Gastroesophageal sphincter (tissue), 4 donors: ENCODE measurements around the gene GGTLC2. TPM values are rescaled to one million over a fixed set of nuclear protein-coding genes. Genes with fewer than 3 reads are reported as not detected.
"Not testable (repeated sequence)": the region's sequence is repeated elsewhere in the genome, so short reads cannot be mapped to it uniquely, and the experiment has no call there.

Source experiments
- ATAC-seq: fragments of 150-250 bp; one replicate; pipeline ENCODE4 v1.9.1; 2016; ENCODE audit warnings: mild to moderate bottlenecking, moderate library complexity
- H3K27ac ChIP-seq, 4 donors: fragments of 200-600 bp; sonication (generic) in 3 of 4; 1 replicate in 3 of 4; 2 replicates in 1 of 4; pipeline ENCODE4 v1.5.1; 2016 to 2019
- H3K27me3 ChIP-seq: fragments of 200-600 bp; sonication (generic); one replicate; pipeline ENCODE4 v1.5.1; 2019
- H3K36me3 ChIP-seq, 2 donors: fragments of 200-600 bp; sonication (generic); one replicate each; pipeline ENCODE4 v1.5.1; 2019; ENCODE audit warnings: control low read depth in 1 of 2
- H3K4me1 ChIP-seq, 3 donors: fragments of 200-600 bp; sonication (generic); 1 replicate in 2 of 3; 2 replicates in 1 of 3; pipeline ENCODE4 v1.5.1; 2016 to 2019; ENCODE audit warnings: control low read depth in 2 of 3
- H3K4me3 ChIP-seq, 2 donors: fragments of 200-600 bp; sonication (generic); one replicate each; pipeline ENCODE4 v1.5.1; 2019; ENCODE audit warnings: mild to moderate bottlenecking in 1 of 2, moderate library complexity in 1 of 2
- H3K9me3 ChIP-seq, 3 donors: fragments of 200-600 bp; sonication (generic); one replicate each; pipeline ENCODE4 v1.5.1; 2017 to 2019; ENCODE audit warnings: control low read depth in 2 of 3
- CTCF ChIP-seq, 4 experiments: fragments of 200-600 bp in 2 of 4; fragments of 450-650 bp in 2 of 4; sonication (generic) in 1 of 4; IDR thresholded peaks; one replicate each; pipeline ENCODE4 v1.5.1; 2017 to 2019; ENCODE audit warnings: antibody characterized with exemption in 4 of 4, mild to moderate bottlenecking in 2 of 4, moderate library complexity in 2 of 4
- EP300 ChIP-seq: sonication (generic); formaldehyde crosslinking; IDR thresholded peaks from one replicate; pipeline ENCODE4 v1.6.1; 2017; ENCODE audit warnings: antibody characterized with exemption, mild to moderate bottlenecking
- POLR2A ChIP-seq, 2 donors: fragments of 450-650 bp; IDR thresholded peaks; one replicate each; pipeline ENCODE4 v1.6.1; 2017; ENCODE audit warnings: antibody characterized with exemption in 2 of 2, mild to moderate bottlenecking in 2 of 2, moderate library complexity in 1 of 2
- POLR2AphosphoS5 ChIP-seq: sonication (generic); formaldehyde crosslinking; IDR thresholded peaks from one replicate; pipeline ENCODE4 v1.6.1; 2017; ENCODE audit warnings: antibody characterized with exemption
- WGBS, 2 donors: methylation state at CpG; one replicate each; pipeline ENCODE4 v1.1.5; 2018; ENCODE audit warnings: low coverage in 1 of 2; 5-methylcytosine and 5-hydroxymethylcytosine counted together
- total RNA-seq, 4 donors: library from RNA; depleted of rRNA; stranded (reverse); fragments of >200 nt; gene quantifications; one replicate each; pipeline ENCODE4 v1.1.0, GENCODE V29; 2016

GGTLC2 gene
- total RNA-seq, 4 donors from 2014 or later, result not detected

- TF ChIP-seq POLR2AphosphoS5 (no peak), POLR2A (IDR thresholded peaks at IDR 0.05) (no peak), EP300 (no peak), CTCF (IDR thresholded peaks at IDR 0.05) (no peak)
- no peak for ATAC-seq
- no peaks in the 10 kb centered on the region for H3K27me3 ChIP-seq
Measured at GRCh38 chr22:22682807-22683667, 38.6 kb downstream of the GGTLC2 start.

GRCh38 chr22:22683668-22684361, 39.4 kb downstream of the GGTLC2 start:
- Histone ChIP-seq H3K4me1 (peaks cover 0 to 13% (median 0%) of the 10 kb centered on the region in 3 donors), H3K4me3 (no peak overlapping the region), H3K9me3 (no peaks in the 10 kb centered on the region), H3K27me3 (no peaks in the 10 kb centered on the region), H3K36me3 (no peaks in the 10 kb centered on the region), H3K27ac (no peak overlapping the region)
- 100% methylated on average over 1 of the region's 5 CpGs; no CpG with 5 or more reads in 1 of the 2 donors for WGBS, 2 donors
- no peak for ATAC-seq
- TF ChIP-seq POLR2A (IDR thresholded peaks at IDR 0.05), result no peak

More at GRCh38 chr22:22682807-22683667, 38.6 kb downstream of the GGTLC2 start:
- no peak overlapping the region for H3K4me3 ChIP-seq
- WGBS, 2 donors, result 40 to 78% methylated on average over 2 of the region's 5 CpGs
- H3K4me1 ChIP-seq, result peaks cover 0 to 13% (median 0%) of the 10 kb centered on the region in 3 donors
- H3K27ac ChIP-seq, result no peak overlapping the region
- no peaks in the 10 kb centered on the region for H3K36me3 ChIP-seq
- no peaks in the 10 kb centered on the region for H3K9me3 ChIP-seq

- no peaks in the 10 kb centered on the region for H3K36me3 ChIP-seq
- no peak overlapping the region for H3K27ac ChIP-seq
- H3K9me3 ChIP-seq, result no peaks in the 10 kb centered on the region
- TF ChIP-seq EP300 (no peak), CTCF (IDR thresholded peaks at IDR 0.05) (peak in 1 of 4 experiments; percentile 14)
- no peaks in the 10 kb centered on the region for H3K27me3 ChIP-seq
- 18 to 20% methylated on average over 3 to 4 of the region's 9 CpGs for WGBS, 2 donors
- no peak overlapping the region for H3K4me3 ChIP-seq
- ATAC-seq, result no peak
- peaks cover 0 to 13% (median 0%) of the 10 kb centered on the region in 3 donors for H3K4me1 ChIP-seq
Measured at GRCh38 chr22:22684580-22685561, 40.5 kb downstream of the GGTLC2 start.

- H3K27ac ChIP-seq, result no peak overlapping the region
- H3K27me3 ChIP-seq, result no peaks in the 10 kb centered on the region
- TF ChIP-seq POLR2A (IDR thresholded peaks at IDR 0.05) (no peak), POLR2AphosphoS5 (no peak), EP300 (no peak), CTCF (IDR thresholded peaks at IDR 0.05) (no peak)
- H3K4me3 ChIP-seq, result no peak overlapping the region
- WGBS, 2 donors, result no CpG with 5 or more reads among the region's 3 CpGs
- H3K4me1 ChIP-seq, result peaks cover 0 to 13% (median 0%) of the 10 kb centered on the region in 3 donors
- no peak for ATAC-seq
- H3K9me3 ChIP-seq, result no peaks in the 10 kb centered on the region
- H3K36me3 ChIP-seq, result no peaks in the 10 kb centered on the region
Measured at GRCh38 chr22:22685586-22685985, 41.2 kb downstream of the GGTLC2 start.

GRCh38 chr22:22686202-22687115, 42.0 kb downstream of the GGTLC2 start:
- ATAC-seq, result not testable (repeated sequence)
- WGBS, 2 donors, result 100% methylated on average over 4 of the region's 8 CpGs; no CpG with 5 or more reads in 1 of the 2 donors

More at GRCh38 chr22:22686202-22687115, 42.0 kb downstream of the GGTLC2 start:
- H3K4me1 ChIP-seq, result peaks cover 0 to 13% (median 0%) of the 10 kb centered on the region in 3 donors
- H3K36me3 ChIP-seq, H3K27ac ChIP-seq, H3K4me3 ChIP-seq, H3K9me3 ChIP-seq, H3K27me3 ChIP-seq: not testable (repeated sequence)
